Endothelial cell of umbilical vein (primary cell): ENCODE measurements around the gene BTG1. TPM values are rescaled to one million over a fixed set of nuclear protein-coding genes. Genes with fewer than 3 reads are reported as not detected.

ENCODE experiments used
- BruUV-seq: library from RNA; stranded (reverse); fragments of 400-500 nt; replicated peaks from 2 replicates; lab custom pipeline; 2021; lab: Mats Ljungman, UMichigan
- CTCF ChIA-PET: fragments of 300-600, 350-600 bp; sonication (Branson Sonifier 250); formaldehyde crosslinking; loops from one replicate; lab custom pipeline; 2021; ENCODE audit warnings: antibody characterized with exemption, inconsistent platforms; lab: Charles Lee
- POLR2A ChIA-PET: fragments of 300-600, 350-600 bp; sonication (Branson Sonifier 250); formaldehyde crosslinking; loops from one replicate; lab custom pipeline; 2021; ENCODE audit warnings: antibody characterized with exemption, inconsistent platforms; lab: Charles Lee
- DNase-seq: peaks from one replicate; pipeline ENCODE4 v3.0.0-alpha.2; 2011; ENCODE audit warnings: low read depth, low spot score
- FAIRE-seq: peaks from 2 replicates; lab custom pipeline; 2011; peaks lifted over from hg19 to GRCh38; lab: Jason Lieb, UNC
- H2AFZ ChIP-seq: 2 replicates; pipeline ENCODE4 v1.6.0; 2012; ENCODE audit warnings: low read depth, low read length, control low read depth, inconsistent platforms
- H3K27ac ChIP-seq: 2 replicates; pipeline ENCODE4 v1.5.1; 2011; ENCODE audit warnings: low read depth, mild to moderate bottlenecking, control low read depth, low read length, moderate library complexity; ENCODE audit not compliant: insufficient read depth
- H3K27me3 ChIP-seq, 2 experiments: 2 replicates each; pipeline versions ENCODE4 v1.6.0 to v1.6.1; 2011; ENCODE audit warnings: low read length in 2 of 2, mixed read lengths in 1 of 2; ENCODE audit not compliant: control insufficient read depth in 2 of 2, insufficient read depth in 2 of 2
- H3K36me3 ChIP-seq, 2 experiments: 2 replicates in 1 of 2; 3 replicates in 1 of 2; pipeline ENCODE4 v1.5.1; 2011; ENCODE audit warnings: low read length in 2 of 2, mild to moderate bottlenecking in 1 of 2, moderate library complexity in 1 of 2; ENCODE audit not compliant: control insufficient read depth in 2 of 2, insufficient read depth in 2 of 2; ENCODE audit errors: extremely low read depth in 1 of 2
- H3K4me1 ChIP-seq: 3 replicates; pipeline ENCODE4 v1.5.1; 2011; ENCODE audit warnings: mild to moderate bottlenecking, low read length; ENCODE audit not compliant: control insufficient read depth, insufficient read depth; ENCODE audit errors: extremely low read depth
- H3K4me2 ChIP-seq: 2 replicates; pipeline ENCODE4 v1.6.1; 2011; ENCODE audit warnings: low read length, control low read depth, mixed read lengths; ENCODE audit not compliant: insufficient read depth
- H3K4me3 ChIP-seq, 3 experiments: fragments of 200-600 bp in 1 of 3; sonication (generic), shearing (Covaris generic) in 1 of 3; replicated peaks in 1 of 3; 2 replicates each; pipeline ENCODE4 v1.5.1; 2011 to 2016; ENCODE audit warnings: control low read depth in 3 of 3, low read length in 3 of 3, mild to moderate bottlenecking in 2 of 3, inconsistent platforms in 1 of 3, low read depth in 1 of 3, moderate library complexity in 1 of 3; ENCODE audit not compliant: insufficient read depth in 1 of 3
- H3K79me2 ChIP-seq: 2 replicates; pipeline ENCODE4 v1.6.0; 2012; ENCODE audit warnings: low read length, inconsistent platforms; ENCODE audit not compliant: control insufficient read depth, insufficient read depth
- H3K9ac ChIP-seq: replicated peaks from 2 replicates; pipeline ENCODE3; 2011; ENCODE audit warnings: low read length, control low read depth; ENCODE audit not compliant: insufficient read depth; ENCODE audit errors: extremely low read depth
- H3K9me1 ChIP-seq: replicated peaks from 3 replicates; pipeline ENCODE4 v1.6.0; 2011; ENCODE audit warnings: mild to moderate bottlenecking, low read length; ENCODE audit not compliant: control insufficient read depth, insufficient read depth; ENCODE audit errors: extremely low read depth
- H3K9me3 ChIP-seq: replicated peaks from 2 replicates; pipeline ENCODE4 v1.5.1; 2012; ENCODE audit warnings: low read length, inconsistent platforms; ENCODE audit not compliant: control insufficient read depth, insufficient read depth
- H4K20me1 ChIP-seq: replicated peaks from 2 replicates; pipeline ENCODE3; 2011; ENCODE audit warnings: mild to moderate bottlenecking, low read length; ENCODE audit not compliant: control insufficient read depth, insufficient read depth; ENCODE audit errors: extremely low read depth
- CTCF ChIP-seq, 2 donors: IDR thresholded peaks; 1 replicate in 1 of 2; 2 replicates in 1 of 2; pipeline ENCODE4 v1.5.1; 2011; ENCODE audit warnings: low read length in 2 of 2, mild to moderate bottlenecking in 2 of 2, moderate library complexity in 2 of 2, control low read depth in 1 of 2, inconsistent platforms in 1 of 2, low read depth in 1 of 2; ENCODE audit not compliant: insufficient read depth in 1 of 2; ENCODE audit errors: extremely low read depth in 1 of 2
- EZH2 ChIP-seq: IDR thresholded peaks from 2 replicates; pipeline ENCODE4 v1.6.1; 2012; ENCODE audit warnings: borderline replicate concordance, low read depth, mild to moderate bottlenecking, moderate library complexity, low read length, inconsistent platforms; ENCODE audit not compliant: severe bottlenecking
- FOS ChIP-seq: IDR thresholded peaks from 2 replicates; pipeline ENCODE4 v1.6.1; 2011; ENCODE audit warnings: mild to moderate bottlenecking, low read length, moderate library complexity, borderline replicate concordance; ENCODE audit not compliant: insufficient read depth
- GATA2 ChIP-seq: IDR thresholded peaks from 2 replicates; pipeline ENCODE4 v1.7.0; 2011; ENCODE audit warnings: low read depth, mild to moderate bottlenecking, moderate library complexity, mixed read lengths, low read length; ENCODE audit not compliant: insufficient read length, insufficient read depth
- JUN ChIP-seq: IDR thresholded peaks from 2 replicates; pipeline ENCODE4 v1.6.1; 2011; ENCODE audit warnings: borderline replicate concordance, low read depth; ENCODE audit not compliant: insufficient read length, insufficient read depth
- MAX ChIP-seq: IDR thresholded peaks from 2 replicates; pipeline ENCODE4 v1.6.1; 2011; ENCODE audit not compliant: insufficient read depth, insufficient read length
- MYC ChIP-seq: IDR thresholded peaks from one replicate; pipeline ENCODE4 v1.6.1; 2011; ENCODE audit warnings: mild to moderate bottlenecking, low read depth, low read length
- POLR2A ChIP-seq: IDR thresholded peaks from 2 replicates; pipeline ENCODE4 v1.6.1; 2012; ENCODE audit warnings: low read depth, mild to moderate bottlenecking, control low read depth, low read length
- POLR2AphosphoS5 ChIP-seq: IDR thresholded peaks from 2 replicates; pipeline ENCODE4 v1.6.1; 2012; ENCODE audit warnings: low read depth, mild to moderate bottlenecking, control low read depth, low read length, moderate library complexity; ENCODE audit not compliant: insufficient read depth
- dilution Hi-C: fragments of 300-500 bp; cut with MboI; formaldehyde crosslinking; loops from one replicate; pipeline ENCODE4 v1.15.0; 2019; ENCODE audit warnings: low sequenced_read_pairs; ENCODE audit not compliant: extremely low pct_ligation_motif_present
- intact Hi-C: fragments of 100-400 bp; cut with micrococcal nuclease; formaldehyde crosslinking; loops from one replicate; pipeline ENCODE4 v1.10.0; 2022
- polyA plus RNA-seq, 4 experiments: library from polyadenylated mRNA; depleted of rRNA in 3 of 4; stranded (reverse) in 3 of 4; unstranded in 1 of 4; fragments of >200 nt; gene quantifications; 2 replicates each; pipeline versions ENCODE4 v1.2.1 to v1.2.3, GENCODE V29; 2011 to 2012; ENCODE audit warnings: missing spikeins in 1 of 4
- total RNA-seq: library from RNA; stranded (reverse); gene quantifications from 2 replicates; pipeline ENCODE4 v1.2.3, GENCODE V29; 2021

The BTG1 gene
- total and polyA plus RNA-seq, 2 donors (not counting 3 experiments of a cell fraction or from before 2014, with no cell fraction given) = 42.8 to 104 TPM

- peak overlapping the region; percentile 53 to 86 (median 85) for H3K4me3 ChIP-seq
- H3K9ac ChIP-seq = peak overlapping the region; percentile 89
- H3K9me3 ChIP-seq = no peaks in the 10 kb centered on the region
- peaks cover 4% of the 10 kb centered on the region for H4K20me1 ChIP-seq
- H3K79me2 ChIP-seq = peaks cover 50% of the 10 kb centered on the region
- POLR2A ChIA-PET = interaction anchor here (0.6 to 3.9 kb wide), 44 partner anchors 11 to 764 kb away, joined by 3 to 69 read pairs (median 4); no protein-coding TSS in a partner anchor
- no peaks in the 10 kb centered on the region for H3K27me3 ChIP-seq
- H3K27ac ChIP-seq = peak overlapping the region; percentile 80
- intact Hi-C loops = loop anchor here (2.0 to 5.0 kb wide), 2 partner anchors 407 to 569 kb away; no protein-coding TSS in a partner anchor
- no peak overlapping the region for H3K4me2 ChIP-seq
- H3K36me3 ChIP-seq = peaks cover 0 to 11% of the 10 kb centered on the region in 2 experiments
- DNase-seq (no peak), FAIRE-seq (no peak)
- no peak overlapping the region for H2AFZ ChIP-seq
- H3K9me1 ChIP-seq = no peaks in the 10 kb centered on the region
- no TSS peak for BruUV-seq
- peaks cover 24% of the 10 kb centered on the region for H3K4me1 ChIP-seq
- no peak for TF ChIP-seq EZH2
- TF ChIP-seq CTCF (IDR thresholded peaks at IDR 0.05; ENCODE audit: extremely low read depth in 1 of 2, insufficient read depth in 1 of 2, low read depth in 1 of 2, low read length in 2 of 2) = no peak
- TF ChIP-seq MAX = no peak
- no peak for TF ChIP-seq POLR2A
- TF ChIP-seq MYC = no peak
- TF ChIP-seq JUN = no peak
- TF ChIP-seq FOS = no peak
- TF ChIP-seq POLR2AphosphoS5 = no peak
- no peak for TF ChIP-seq GATA2
- dilution Hi-C loops = no loop called here
- CTCF ChIA-PET = interaction anchor here (0.6 to 7.1 kb wide), 22 partner anchors 11 to 1957 kb away, joined by 3 to 154 read pairs (median 4); no protein-coding TSS in a partner anchor
These were observed 240 bp downstream of the BTG1 start for GRCh38 chr12:92145481-92145730.
